Stimulated activated CD4-positive, alpha-beta T cell treated with anti-CD3 and anti-CD28 coated beads, Interleukin-1b, Interleukin-23, amount 100 ng/mL, for 24 hours (primary cell): Measurements from ENCODE around the gene NOL3.

Experiments
- DNase-seq, 4 experiments: peaks; one replicate each; pipeline ENCODE4 v3.0.0-alpha.2; 2020; ENCODE audit warnings: low read depth in 4 of 4, low spot score in 1 of 4

The NOL3 gene

GRCh38 chr16:67169642-67170167 is 633 bp upstream of the NOL3 start:
- no peak for DNase-seq

GRCh38 chr16:67170949-67171649 is 761 bp downstream of the NOL3 start:
- no peak for DNase-seq

GRCh38 chr16:67173323-67173722 is 3.0 kb downstream of the NOL3 start:
- no peak for DNase-seq

- no peak for DNase-seq
These were observed 3.7 kb downstream of the NOL3 start for GRCh38 chr16:67173808-67174705.

- no peak for DNase-seq
These were observed 4.4 kb downstream of the NOL3 start for GRCh38 chr16:67174706-67175231.

GRCh38 chr16:67176662-67177061 is 6.3 kb downstream of the NOL3 start:
- DNase-seq: no peak

- no peak for DNase-seq
These were observed 7.7 kb downstream of the NOL3 start for GRCh38 chr16:67177743-67178699.

- DNase-seq: no peak
These were observed 9.2 kb downstream of the NOL3 start for GRCh38 chr16:67179421-67180080.

GRCh38 chr16:67180166-67180565 is 9.8 kb downstream of the NOL3 start:
- DNase-seq: no peak

- no peak for DNase-seq
These were observed 11.0 kb downstream of the NOL3 start for GRCh38 chr16:67181346-67181745.

- no peak for DNase-seq
These were observed 11.9 kb downstream of the NOL3 start for GRCh38 chr16:67182288-67182687.

- DNase-seq: no peak
These were observed 12.9 kb downstream of the NOL3 start for GRCh38 chr16:67183284-67183626.

- peak; percentile 72 to 91 (median 84) for DNase-seq
These were observed 13.5 kb downstream of the NOL3 start, which contains the start of gene MATCAP1 for GRCh38 chr16:67183627-67184452. TSS of gene MATCAP1 (minus strand) at chr16:67183963. CDS start at chr16:67180610, 3,353 bp downstream.

GRCh38 chr16:67184453-67184994 is 14.2 kb downstream of the NOL3 start:
- no peak for DNase-seq

- DNase-seq: peak; percentile 70 to 74 (median 74)
These were observed 14.8 kb downstream of the NOL3 start for GRCh38 chr16:67184995-67185650.

GRCh38 chr16:67185651-67186134 is 15.4 kb downstream of the NOL3 start:
- no peak for DNase-seq

GRCh38 chr16:67186550-67186950 is 16.2 kb downstream of the NOL3 start:
- DNase-seq: no peak

- DNase-seq: no peak
These were observed 17.0 kb downstream of the NOL3 start for GRCh38 chr16:67187175-67187890.
